Naive B cell (primary cell): Measurements from ENCODE around the gene IL27RA. TPM values are rescaled to one million over a fixed set of nuclear protein-coding genes. Genes with fewer than 3 reads are reported as not detected.

ENCODE experiments used
- ATAC-seq, 2 donors: fragments of 150-1000 bp; cut with Tn5 transposase; 2 replicates each; pipeline ENCODE4 v1.10.0; 2021; ENCODE audit warnings: low read depth in 2 of 2, mild to moderate bottlenecking in 2 of 2, moderate library complexity in 2 of 2
- DNase-seq: peaks from one replicate; pipeline ENCODE4 v3.0.0; 2022
- H3K27ac Mint-ChIP-seq, 6 donors: one replicate each; pipeline ENCODE4 v1.8.0; 2020 to 2022; ENCODE audit warnings: mild to moderate bottlenecking in 6 of 6, mixed read lengths in 6 of 6, moderate library complexity in 5 of 6, inconsistent platforms in 2 of 6
- H3K27me3 Mint-ChIP-seq, 3 donors: one replicate each; pipeline ENCODE4 v1.8.0; 2021 to 2022; ENCODE audit warnings: mixed read lengths in 3 of 3, mild to moderate bottlenecking in 1 of 3
- H3K36me3 Mint-ChIP-seq, 2 donors: one replicate each; pipeline ENCODE4 v1.8.0; 2020 to 2022; ENCODE audit warnings: mixed read lengths in 2 of 2, inconsistent platforms in 1 of 2, mild to moderate bottlenecking in 1 of 2
- H3K4me1 Mint-ChIP-seq, 3 donors: one replicate each; pipeline ENCODE4 v1.8.0; 2020 to 2022; ENCODE audit warnings: mixed read lengths in 3 of 3, inconsistent platforms in 1 of 3, mild to moderate bottlenecking in 1 of 3, moderate library complexity in 1 of 3
- H3K4me3 Mint-ChIP-seq, 8 donors: one replicate each; pipeline ENCODE4 v1.8.0; 2020 to 2022; ENCODE audit warnings: mild to moderate bottlenecking in 8 of 8, mixed read lengths in 8 of 8, moderate library complexity in 8 of 8, inconsistent platforms in 2 of 8
- H3K9me3 Mint-ChIP-seq, 7 donors: one replicate each; pipeline ENCODE4 v1.8.0; 2020 to 2022; ENCODE audit warnings: mixed read lengths in 7 of 7, mild to moderate bottlenecking in 5 of 7, inconsistent platforms in 2 of 7, moderate library complexity in 1 of 7
- polyA plus RNA-seq, 6 donors: library from polyadenylated mRNA; unstranded; fragments of 300-500 nt; fragmentation: Illumina TruSeq; gene quantifications; one replicate each; pipeline ENCODE4 v1.2.3, GENCODE V29; 2021; ENCODE audit warnings: low read depth in 6 of 6

IL27RA gene
- polyA plus RNA-seq, 6 donors from 2014 or later: 38.5 to 55.6 (median 48.2) TPM

GRCh38 chr19:14091813-14092462 is 60.4 kb downstream of the IL27RA start:
- Mint-ChIP-seq H3K4me3 (peak overlapping the region; percentile 89 to 100 (median 99)), H3K9me3 (peaks cover 0 to 9% (median 4%) of the 10 kb centered on the region in 7 donors), H3K27ac (peak overlapping the region; percentile 97 to 100 (median 100)), H3K4me1 (peaks cover 14 to 20% (median 18%) of the 10 kb centered on the region in 3 donors), H3K36me3 (peaks cover 7 to 8% of the 10 kb centered on the region in 2 donors), H3K27me3 (no peaks in the 10 kb centered on the region)
- ATAC-seq (peak; percentile 13 to 16), DNase-seq (no peak)

GRCh38 chr19:14093117-14093823 is 61.7 kb downstream of the IL27RA start:
- peaks cover 7 to 8% of the 10 kb centered on the region in 2 donors for H3K36me3 Mint-ChIP-seq
- no peak for ATAC-seq

GRCh38 chr19:14094854-14095253 is 63.3 kb downstream of the IL27RA start:
- Mint-ChIP-seq H3K4me1 (peaks cover 10 to 15% (median 12%) of the 10 kb centered on the region in 3 donors), H3K27ac (peak overlapping the region in 3 of 6 donors; percentile 8 to 34 (median 30)), H3K4me3 (peak overlapping the region in 2 of 8 donors; percentile 75 to 79), H3K36me3 (peaks cover 0 to 4% of the 10 kb centered on the region in 2 donors), H3K9me3 (peaks cover 0 to 8% (median 4%) of the 10 kb centered on the region in 7 donors), H3K27me3 (no peaks in the 10 kb centered on the region)
- ATAC-seq (no peak), DNase-seq (no peak)

More at GRCh38 chr19:14093117-14093823, 61.7 kb downstream of the IL27RA start:
- H3K9me3 Mint-ChIP-seq: peaks cover 0 to 9% (median 4%) of the 10 kb centered on the region in 7 donors
- peak overlapping the region in 2 of 6 donors; percentile 16 to 75 for H3K27ac Mint-ChIP-seq
- no peak for DNase-seq
- peak overlapping the region in 7 of 8 donors; percentile 4 to 86 (median 41) for H3K4me3 Mint-ChIP-seq
- H3K27me3 Mint-ChIP-seq: no peaks in the 10 kb centered on the region
- H3K4me1 Mint-ChIP-seq: peaks cover 14 to 20% (median 18%) of the 10 kb centered on the region in 3 donors

- Mint-ChIP-seq H3K27ac (no peak overlapping the region), H3K4me3 (no peak overlapping the region), H3K36me3 (peaks cover 0 to 2% of the 10 kb centered on the region in 2 donors), H3K9me3 (peaks cover 0 to 8% (median 4%) of the 10 kb centered on the region in 7 donors), H3K27me3 (no peaks in the 10 kb centered on the region), H3K4me1 (peaks cover 9 to 14% (median 10%) of the 10 kb centered on the region in 3 donors)
- ATAC-seq (no peak), DNase-seq (no peak)
Measured at GRCh38 chr19:14096272-14096992, 64.9 kb downstream of the IL27RA start.

GRCh38 chr19:14097532-14098151 is 66.1 kb downstream of the IL27RA start:
- peaks cover 0 to 4% (median 0%) of the 10 kb centered on the region in 3 donors for H3K4me1 Mint-ChIP-seq
- peak overlapping the region in 1 of 6 donors; percentile 30 for H3K27ac Mint-ChIP-seq
- ATAC-seq (no peak), DNase-seq (no peak)
- peak overlapping the region in 1 of 8 donors; percentile 38 for H3K4me3 Mint-ChIP-seq
- H3K27me3 Mint-ChIP-seq: no peaks in the 10 kb centered on the region
- no peaks in the 10 kb centered on the region for H3K36me3 Mint-ChIP-seq
- peaks cover 0 to 6% (median 4%) of the 10 kb centered on the region in 7 donors for H3K9me3 Mint-ChIP-seq

- Mint-ChIP-seq H3K27me3 (no peaks in the 10 kb centered on the region), H3K9me3 (no peaks in the 10 kb centered on the region), H3K27ac (no peak overlapping the region), H3K4me1 (no peaks in the 10 kb centered on the region), H3K4me3 (no peak overlapping the region), H3K36me3 (no peaks in the 10 kb centered on the region)
- ATAC-seq (no peak), DNase-seq (no peak)
Measured at GRCh38 chr19:14101003-14101545, 69.5 kb downstream of the IL27RA start.

GRCh38 chr19:14102102-14102696 is 70.6 kb downstream of the IL27RA start:
- H3K27me3 Mint-ChIP-seq: no peaks in the 10 kb centered on the region
- DNase-seq: no peak
- no peaks in the 10 kb centered on the region for H3K9me3 Mint-ChIP-seq
- ATAC-seq: no peak
- no peak overlapping the region for H3K27ac Mint-ChIP-seq
- no peaks in the 10 kb centered on the region for H3K36me3 Mint-ChIP-seq
- no peaks in the 10 kb centered on the region for H3K4me1 Mint-ChIP-seq
- no peak overlapping the region for H3K4me3 Mint-ChIP-seq

- ATAC-seq: no peak
- no peak overlapping the region for H3K27ac Mint-ChIP-seq
- no peaks in the 10 kb centered on the region for H3K36me3 Mint-ChIP-seq
- DNase-seq: no peak
- H3K9me3 Mint-ChIP-seq: no peaks in the 10 kb centered on the region
- no peaks in the 10 kb centered on the region for H3K27me3 Mint-ChIP-seq
- H3K4me1 Mint-ChIP-seq: no peaks in the 10 kb centered on the region
- H3K4me3 Mint-ChIP-seq: no peak overlapping the region
Measured at GRCh38 chr19:14102756-14103155, 71.2 kb downstream of the IL27RA start.

Other genes with a start within 250 kb of the IL27RA start
- gene ZSWIM4, start 236.3 kb upstream of the IL27RA start, polyA plus RNA-seq: 1 to 10 TPM in 1 of 6 donors, under 1 TPM in 4, not detected in 1; 0.65 to 2.2 (median 0.89) TPM
- not detected for gene NANOS3, start 154.6 kb upstream of the IL27RA start, polyA plus RNA-seq
- under 1 TPM in 2 of 6 donors, not detected in 4; 0.47 to 0.51 TPM for gene BRME1, start 125.6 kb upstream of the IL27RA start, polyA plus RNA-seq
- gene CC2D1A, start 125.6 kb upstream of the IL27RA start, polyA plus RNA-seq: 10 to 100 TPM in 2 of 6 donors, 1 to 10 TPM in 4; 2.9 to 13.9 (median 4.3) TPM
- gene PODNL1, start 93.3 kb upstream of the IL27RA start, polyA plus RNA-seq: not detected
- gene DCAF15, start 79.3 kb upstream of the IL27RA start, polyA plus RNA-seq: 1 to 10 TPM; 3.3 to 8.5 (median 5.4) TPM
- 1 to 10 TPM in 3 of 6 donors, under 1 TPM in 3; 0.27 to 2.3 (median 1.1) TPM for gene RFX1, start 25.4 kb upstream of the IL27RA start, polyA plus RNA-seq
- not detected for gene RLN3, start 3.6 kb upstream of the IL27RA start, polyA plus RNA-seq
- not detected for gene PALM3, start 30.3 kb downstream of the IL27RA start, polyA plus RNA-seq
- gene MISP3, start 41.0 kb downstream of the IL27RA start, polyA plus RNA-seq: under 1 TPM in 3 of 6 donors, not detected in 3; 0.16 to 0.53 (median 0.20) TPM
- gene C19orf67, start 54.0 kb downstream of the IL27RA start, polyA plus RNA-seq: not detected
- 1 to 10 TPM in 5 of 6 donors, under 1 TPM in 1; 0.52 to 2.1 (median 1.2) TPM for gene SAMD1, start 59.0 kb downstream of the IL27RA start, polyA plus RNA-seq
- 1 to 10 TPM in 3 of 6 donors, under 1 TPM in 2, not detected in 1; 0.60 to 3.1 (median 1.2) TPM for gene PRKACA, start 86.0 kb downstream of the IL27RA start, polyA plus RNA-seq
- gene ASF1B, start 104.8 kb downstream of the IL27RA start, polyA plus RNA-seq: 1 to 10 TPM; 1.8 to 4.1 (median 2.5) TPM
- not detected for gene ADGRL1, start 174.4 kb downstream of the IL27RA start, polyA plus RNA-seq